H9 (cell line): ENCODE results near the gene SPC24. TPM values are rescaled to one million over a fixed set of nuclear protein-coding genes. Genes with fewer than 3 reads are reported as not detected.
A peak's percentile ranks its signal among the peaks of the same experiment; 100 is the strongest.

ENCODE experiments used
- DNase-seq: peaks from one replicate; pipeline ENCODE4 v3.0.0-alpha.2; 2017
- H2AFZ ChIP-seq: one replicate; pipeline ENCODE4 v1.6.1; 2013; ENCODE audit warnings: mild to moderate bottlenecking, low read length, control low read depth, moderate library complexity
- H2AK5ac ChIP-seq: 2 replicates; pipeline ENCODE4 v1.6.1; 2013; ENCODE audit warnings: low read length, control low read depth, mixed read lengths; ENCODE audit not compliant: insufficient read length
- H2BK120ac ChIP-seq: one replicate; pipeline ENCODE4 v1.6.1; 2013; ENCODE audit warnings: low read depth, mild to moderate bottlenecking, low read length, control low read depth, inconsistent platforms; ENCODE audit not compliant: poor library complexity, severe bottlenecking
- H2BK12ac ChIP-seq: 2 replicates; pipeline ENCODE4 v1.6.1; 2013; ENCODE audit warnings: low read length, control low read depth, mixed read lengths, low read depth; ENCODE audit not compliant: insufficient read length
- H2BK15ac ChIP-seq: 2 replicates; pipeline ENCODE4 v1.6.1; 2013; ENCODE audit warnings: low read depth, low read length, control low read depth
- H2BK20ac ChIP-seq: one replicate; pipeline ENCODE4 v1.6.1; 2013; ENCODE audit warnings: low read depth, mild to moderate bottlenecking, low read length, control low read depth, inconsistent platforms; ENCODE audit not compliant: poor library complexity, severe bottlenecking
- H2BK5ac ChIP-seq: 2 replicates; pipeline ENCODE4 v1.6.1; 2013; ENCODE audit warnings: low read length, control low read depth, mixed read lengths; ENCODE audit not compliant: insufficient read length
- H3K14ac ChIP-seq: 2 replicates; pipeline ENCODE4 v1.6.1; 2013; ENCODE audit warnings: low read length, control low read depth; ENCODE audit not compliant: insufficient read depth
- H3K18ac ChIP-seq: 2 replicates; pipeline ENCODE4 v1.6.1; 2013; ENCODE audit warnings: low read depth, mild to moderate bottlenecking, mixed read lengths, low read length, control low read depth; ENCODE audit not compliant: insufficient read length
- H3K23ac ChIP-seq: 2 replicates; pipeline ENCODE4 v1.6.1; 2013; ENCODE audit warnings: low read length, control low read depth, mixed read lengths, low read depth; ENCODE audit not compliant: insufficient read length
- H3K23me2 ChIP-seq: 2 replicates; pipeline ENCODE4 v1.6.1; 2013; ENCODE audit warnings: low read depth, mild to moderate bottlenecking, mixed read lengths, low read length, control low read depth; ENCODE audit not compliant: insufficient read length, poor library complexity, severe bottlenecking
- H3K27ac ChIP-seq: 2 replicates; pipeline ENCODE4 v1.5.1; 2013; ENCODE audit warnings: low read length, control low read depth, mixed read lengths, low read depth; ENCODE audit not compliant: insufficient read length
- H3K27me3 ChIP-seq: 2 replicates; pipeline ENCODE4 v1.6.1; 2013; ENCODE audit warnings: low read length, control low read depth, inconsistent platforms; ENCODE audit not compliant: insufficient read depth
- H3K4ac ChIP-seq: 2 replicates; pipeline ENCODE4 v1.6.1; 2013; ENCODE audit warnings: low read depth, mild to moderate bottlenecking, control low read depth, inconsistent platforms, low read length, moderate library complexity
- H3K4me1 ChIP-seq: 2 replicates; pipeline ENCODE4 v1.6.1; 2013; ENCODE audit warnings: low read length, control low read depth, inconsistent platforms; ENCODE audit not compliant: insufficient read depth
- H3K4me2 ChIP-seq: 2 replicates; pipeline ENCODE4 v1.6.1; 2013; ENCODE audit warnings: low read length, control low read depth, mixed read lengths; ENCODE audit not compliant: insufficient read length, insufficient read depth
- H3K56ac ChIP-seq: 2 replicates; pipeline ENCODE4 v1.6.1; 2013; ENCODE audit warnings: low read depth, mild to moderate bottlenecking, mixed read lengths, low read length, control low read depth; ENCODE audit not compliant: insufficient read length
- H3K79me1 ChIP-seq: 2 replicates; pipeline ENCODE4 v1.6.1; 2013; ENCODE audit warnings: low read depth, mild to moderate bottlenecking, moderate library complexity, low read length, control low read depth, inconsistent platforms; ENCODE audit not compliant: insufficient read depth, poor library complexity, severe bottlenecking
- H3K79me2 ChIP-seq: 2 replicates; pipeline ENCODE4 v1.6.1; 2013; ENCODE audit warnings: low read length, control low read depth, inconsistent platforms; ENCODE audit not compliant: insufficient read depth
- H3K9ac ChIP-seq: 2 replicates; pipeline ENCODE4 v1.6.1; 2013; ENCODE audit warnings: low read length, control low read depth, mixed read lengths; ENCODE audit not compliant: insufficient read length; ENCODE audit errors: extremely low read depth
- H3K9me3 ChIP-seq: one replicate; pipeline ENCODE4 v1.6.1; 2013; ENCODE audit warnings: low read depth, low read length, inconsistent platforms; ENCODE audit not compliant: control insufficient read depth
- H3T11ph ChIP-seq: one replicate; pipeline ENCODE4 v1.6.1; 2013; ENCODE audit warnings: mild to moderate bottlenecking, low read length, control low read depth, inconsistent platforms
- H4K20me1 ChIP-seq: one replicate; pipeline ENCODE4 v1.6.1; 2013; ENCODE audit not compliant: control insufficient read depth, insufficient read length, insufficient read depth
- H4K5ac ChIP-seq: 2 replicates; pipeline ENCODE4 v1.6.1; 2013; ENCODE audit warnings: low read depth, mild to moderate bottlenecking, mixed read lengths, low read length, control low read depth; ENCODE audit not compliant: insufficient read length
- H4K8ac ChIP-seq: replicated peaks from 2 replicates; pipeline ENCODE4 v1.6.1; 2013; ENCODE audit warnings: low read length, control low read depth, mixed read lengths, low read depth; ENCODE audit not compliant: insufficient read length
- H4K91ac ChIP-seq: 2 replicates; pipeline ENCODE4 v1.6.1; 2013; ENCODE audit warnings: low read depth, mild to moderate bottlenecking, moderate library complexity, mixed read lengths, low read length, control low read depth; ENCODE audit not compliant: insufficient read length
- H3K27ac Mint-ChIP-seq, 3 experiments: 2 replicates in 2 of 3; 3 replicates in 1 of 3; pipeline ENCODE4 v1.8.0; 2020 to 2021; ENCODE audit warnings: mixed read lengths in 3 of 3, mild to moderate bottlenecking in 1 of 3, moderate library complexity in 1 of 3
- H3K27me3 Mint-ChIP-seq: 2 replicates; pipeline ENCODE4 v1.8.0; 2021; ENCODE audit warnings: low read depth, mild to moderate bottlenecking, moderate library complexity, mixed read lengths
- H3K36me3 Mint-ChIP-seq, 3 experiments: 2 replicates in 2 of 3; 3 replicates in 1 of 3; pipeline ENCODE4 v1.8.0; 2020 to 2021; ENCODE audit warnings: low read depth in 3 of 3, mixed read lengths in 3 of 3; ENCODE audit not compliant: insufficient read depth in 1 of 3
- H3K4me1 Mint-ChIP-seq, 2 experiments: 2 replicates each; pipeline ENCODE4 v1.8.0; 2020; ENCODE audit warnings: mixed read lengths in 2 of 2
- H3K4me3 Mint-ChIP-seq, 2 experiments: 2 replicates in 1 of 2; 3 replicates in 1 of 2; pipeline ENCODE4 v1.8.0; 2020 to 2021; ENCODE audit warnings: mild to moderate bottlenecking in 2 of 2, mixed read lengths in 2 of 2, moderate library complexity in 1 of 2
- H3K9me3 Mint-ChIP-seq, 2 experiments: 2 replicates in 1 of 2; 3 replicates in 1 of 2; pipeline ENCODE4 v1.8.0; 2020; ENCODE audit warnings: mild to moderate bottlenecking in 2 of 2, mixed read lengths in 2 of 2, moderate library complexity in 1 of 2
- CTCF ChIP-seq: fragments of 200-600 bp; sonication (generic); conservative IDR thresholded peaks from 3 replicates; pipeline ENCODE4 v1.8.0; 2021; ENCODE audit warnings: antibody characterized with exemption, mild to moderate bottlenecking
- WGBS: extraction: QIAGEN DNeasy Blood & Tissue Kit; methylation state at CpG from one replicate; pipeline ENCODE4 v1.1.7; 2013; ENCODE audit warnings: missing lambda C conversion rate, low lambda C conversion rate, mixed read lengths; ENCODE audit not compliant: insufficient read length; ENCODE audit errors: extremely low coverage; 5-methylcytosine and 5-hydroxymethylcytosine counted together
- total RNA-seq: library from RNA; stranded (reverse); gene quantifications from 2 replicates; pipeline ENCODE4 v1.2.1, GENCODE V29; 2021

Gene SPC24
- total RNA-seq, 1 experiment from 2014 or later: 51.5 TPM

GRCh38 chr19:11142528-11143171 is 12.9 kb downstream of the SPC24 start:
- Histone ChIP-seq H2BK20ac (no peak overlapping the region), H2AK5ac (no peak overlapping the region), H3K27me3 (no peaks in the 10 kb centered on the region), H3K9ac (no peak overlapping the region), H4K91ac (no peak overlapping the region), H3K27ac (peak overlapping the region; percentile 63), H3K4me1 (no peaks in the 10 kb centered on the region; the same call in 1 of the 2 replicates), H3K23me2 (no peaks in the 10 kb centered on the region), H3K79me1 (no peaks in the 10 kb centered on the region), H3K4me2 (peak overlapping the region; percentile 43), H4K8ac (no peak overlapping the region), H3T11ph (no peak overlapping the region), H3K79me2 (no peaks in the 10 kb centered on the region), H3K18ac (peak overlapping the region; percentile 59), H2BK15ac (no peak overlapping the region), H3K9me3 (no peaks in the 10 kb centered on the region), H3K14ac (peak overlapping the region; percentile 45; the same call in 1 of the 2 replicates), H3K56ac (no peak overlapping the region), H2BK12ac (peak overlapping the region; percentile 12), H2BK120ac (no peak overlapping the region), H2AFZ (no peak overlapping the region), H3K4ac (peak overlapping the region; percentile 27; the same call in 1 of the 2 replicates), H3K23ac (no peak overlapping the region), H4K5ac (no peak overlapping the region), H4K20me1 (no peaks in the 10 kb centered on the region), H2BK5ac (no peak overlapping the region)
- peaks cover 14 to 27% (median 26%) of the 10 kb centered on the region in 3 experiments; a peak in 6 of 7 replicates for H3K36me3 Mint-ChIP-seq
- no peaks in the 10 kb centered on the region for H3K9me3 Mint-ChIP-seq
- DNase-seq: peak; percentile 92
- no peak for TF ChIP-seq CTCF
- peaks cover 22 to 26% of the 10 kb centered on the region in 2 experiments for H3K4me1 Mint-ChIP-seq
- no peak overlapping the region; a peak in 1 of 5 replicates for H3K4me3 Mint-ChIP-seq
- H3K27me3 Mint-ChIP-seq: no peaks in the 10 kb centered on the region; the same call in 1 of the 2 replicates
- WGBS: no CpG with 5 or more reads among the region's 22 CpGs
- H3K27ac Mint-ChIP-seq: no peak overlapping the region
